ENCODE data around the gene MALT1.
"Not testable (repeated sequence)": the region's sequence is repeated elsewhere in the genome, so short reads cannot be mapped to it uniquely, and the experiment has no call there.

Gene MALT1

GRCh38 chr18:58748899-58749595 lies 77.8 kb downstream of the MALT1 start:
- no peaks in the 10 kb centered on the region for H3K27me3 ChIP-seq (replicated peaks; ENCODE audit: control insufficient read depth, insufficient read depth, low read length)
- H3K36me3 ChIP-seq (ENCODE audit: control insufficient read depth, insufficient read depth, low read length, severe bottlenecking) = peaks cover 67% of the 10 kb centered on the region
- no peak overlapping the region for H3K9ac ChIP-seq (ENCODE audit: low read length)
- no peak for DNase-seq (ENCODE audit: low read depth)
- H3K9me3 ChIP-seq (ENCODE audit: control insufficient read depth, low read length) = peaks cover 16% of the 10 kb centered on the region
- H3K4me3 ChIP-seq (ENCODE audit: low read length) = peak overlapping the region; percentile 39
- no peaks in the 10 kb centered on the region for H3K4me1 ChIP-seq (ENCODE audit: control insufficient read depth, insufficient read depth, low read length)

GRCh38 chr18:58753976-58754375 lies 82.7 kb downstream of the MALT1 start:
- Histone ChIP-seq H3K36me3 (ENCODE audit: control insufficient read depth, insufficient read depth, low read length, severe bottlenecking) (peaks cover 20% of the 10 kb centered on the region), H3K4me3 (ENCODE audit: low read length) (no peak overlapping the region), H3K9ac (ENCODE audit: low read length) (no peak overlapping the region), H3K9me3 (ENCODE audit: control insufficient read depth, low read length) (peaks cover 6% of the 10 kb centered on the region), H3K27me3 (replicated peaks; ENCODE audit: control insufficient read depth, insufficient read depth, low read length) (peaks cover 8% of the 10 kb centered on the region), H3K4me1 (ENCODE audit: control insufficient read depth, insufficient read depth, low read length) (no peaks in the 10 kb centered on the region)
- DNase-seq (ENCODE audit: low read depth) = peak; percentile 16

GRCh38 chr18:58754544-58755068 lies 83.3 kb downstream of the MALT1 start:
- Histone ChIP-seq H3K9me3 (ENCODE audit: control insufficient read depth, low read length) (no peaks in the 10 kb centered on the region), H3K4me3 (ENCODE audit: low read length) (no peak overlapping the region), H3K36me3 (ENCODE audit: control insufficient read depth, insufficient read depth, low read length, severe bottlenecking) (peaks cover 14% of the 10 kb centered on the region), H3K9ac (ENCODE audit: low read length) (no peak overlapping the region), H3K4me1 (ENCODE audit: control insufficient read depth, insufficient read depth, low read length) (no peaks in the 10 kb centered on the region), H3K27me3 (replicated peaks; ENCODE audit: control insufficient read depth, insufficient read depth, low read length) (peaks cover 8% of the 10 kb centered on the region)
- no peak for DNase-seq (ENCODE audit: low read depth)

- no peak overlapping the region for H3K9ac ChIP-seq (ENCODE audit: low read length)
- H3K4me1 ChIP-seq (ENCODE audit: control insufficient read depth, insufficient read depth, low read length) = no peaks in the 10 kb centered on the region
- H3K27me3 ChIP-seq (replicated peaks; ENCODE audit: control insufficient read depth, insufficient read depth, low read length) = peaks cover 8% of the 10 kb centered on the region
- peaks cover 5% of the 10 kb centered on the region for H3K36me3 ChIP-seq (ENCODE audit: control insufficient read depth, insufficient read depth, low read length, severe bottlenecking)
- no peak for DNase-seq (ENCODE audit: low read depth)
- no peaks in the 10 kb centered on the region for H3K9me3 ChIP-seq (ENCODE audit: control insufficient read depth, low read length)
- no peak overlapping the region for H3K4me3 ChIP-seq (ENCODE audit: low read length)
Observed at GRCh38 chr18:58755304-58756010, 84.2 kb downstream of the MALT1 start.

- DNase-seq (ENCODE audit: low read depth) = no peak
- H3K36me3 ChIP-seq (ENCODE audit: control insufficient read depth, insufficient read depth, low read length, severe bottlenecking) = no peaks in the 10 kb centered on the region
- no peak overlapping the region for H3K9ac ChIP-seq (ENCODE audit: low read length)
- H3K27me3 ChIP-seq (replicated peaks; ENCODE audit: control insufficient read depth, insufficient read depth, low read length) = peaks cover 8% of the 10 kb centered on the region
- H3K4me1 ChIP-seq (ENCODE audit: control insufficient read depth, insufficient read depth, low read length) = no peaks in the 10 kb centered on the region
- H3K4me3 ChIP-seq (ENCODE audit: low read length) = no peak overlapping the region
- H3K9me3 ChIP-seq (ENCODE audit: control insufficient read depth, low read length) = no peaks in the 10 kb centered on the region
Observed at GRCh38 chr18:58756148-58756547, 84.9 kb downstream of the MALT1 start.

- no peaks in the 10 kb centered on the region for H3K36me3 ChIP-seq (ENCODE audit: control insufficient read depth, insufficient read depth, low read length, severe bottlenecking)
- H3K9me3 ChIP-seq (ENCODE audit: control insufficient read depth, low read length) = no peaks in the 10 kb centered on the region
- H3K9ac ChIP-seq (ENCODE audit: low read length) = no peak overlapping the region
- no peak overlapping the region for H3K4me3 ChIP-seq (ENCODE audit: low read length)
- H3K4me1 ChIP-seq (ENCODE audit: control insufficient read depth, insufficient read depth, low read length) = no peaks in the 10 kb centered on the region
- peaks cover 8% of the 10 kb centered on the region for H3K27me3 ChIP-seq (replicated peaks; ENCODE audit: control insufficient read depth, insufficient read depth, low read length)
- DNase-seq (ENCODE audit: low read depth) = no peak
Observed at GRCh38 chr18:58756596-58757240, 85.5 kb downstream of the MALT1 start.

GRCh38 chr18:58757351-58757750 lies 86.1 kb downstream of the MALT1 start:
- not testable (repeated sequence) for H3K4me3 ChIP-seq (ENCODE audit: low read length); H3K27me3 ChIP-seq (replicated peaks; ENCODE audit: control insufficient read depth, insufficient read depth, low read length); H3K4me1 ChIP-seq (ENCODE audit: control insufficient read depth, insufficient read depth, low read length); H3K9ac ChIP-seq (ENCODE audit: low read length); DNase-seq (ENCODE audit: low read depth); H3K9me3 ChIP-seq (ENCODE audit: control insufficient read depth, low read length); H3K36me3 ChIP-seq (ENCODE audit: control insufficient read depth, insufficient read depth, low read length, severe bottlenecking)

GRCh38 chr18:58758046-58758445 lies 86.8 kb downstream of the MALT1 start:
- Histone ChIP-seq H3K36me3 (ENCODE audit: control insufficient read depth, insufficient read depth, low read length, severe bottlenecking) (no peaks in the 10 kb centered on the region), H3K27me3 (replicated peaks; ENCODE audit: control insufficient read depth, insufficient read depth, low read length) (peaks cover 16% of the 10 kb centered on the region), H3K9ac (ENCODE audit: low read length) (no peak overlapping the region), H3K9me3 (ENCODE audit: control insufficient read depth, low read length) (no peaks in the 10 kb centered on the region), H3K4me1 (ENCODE audit: control insufficient read depth, insufficient read depth, low read length) (no peaks in the 10 kb centered on the region), H3K4me3 (ENCODE audit: low read length) (no peak overlapping the region)
- no peak for DNase-seq (ENCODE audit: low read depth)

GRCh38 chr18:58758606-58759005 lies 87.3 kb downstream of the MALT1 start:
- H3K4me1 ChIP-seq (ENCODE audit: control insufficient read depth, insufficient read depth, low read length) = no peaks in the 10 kb centered on the region

GRCh38 chr18:58761241-58761969 lies 90.1 kb downstream of the MALT1 start:
- H3K27me3 ChIP-seq (replicated peaks; ENCODE audit: control insufficient read depth, insufficient read depth, low read length) = peaks cover 35% of the 10 kb centered on the region
- H3K4me1 ChIP-seq (ENCODE audit: control insufficient read depth, insufficient read depth, low read length) = no peaks in the 10 kb centered on the region
- DNase-seq (ENCODE audit: low read depth) = no peak
- no peak overlapping the region for H3K4me3 ChIP-seq (ENCODE audit: low read length)
- no peaks in the 10 kb centered on the region for H3K36me3 ChIP-seq (ENCODE audit: control insufficient read depth, insufficient read depth, low read length, severe bottlenecking)
- no peaks in the 10 kb centered on the region for H3K9me3 ChIP-seq (ENCODE audit: control insufficient read depth, low read length)
- H3K9ac ChIP-seq (ENCODE audit: low read length) = no peak overlapping the region

More at GRCh38 chr18:58758606-58759005, 87.3 kb downstream of the MALT1 start:
- DNase-seq (ENCODE audit: low read depth) = no peak
- no peak overlapping the region for H3K4me3 ChIP-seq (ENCODE audit: low read length)
- H3K36me3 ChIP-seq (ENCODE audit: control insufficient read depth, insufficient read depth, low read length, severe bottlenecking) = no peaks in the 10 kb centered on the region
- H3K9ac ChIP-seq (ENCODE audit: low read length) = no peak overlapping the region
- no peaks in the 10 kb centered on the region for H3K9me3 ChIP-seq (ENCODE audit: control insufficient read depth, low read length)
- H3K27me3 ChIP-seq (replicated peaks; ENCODE audit: control insufficient read depth, insufficient read depth, low read length) = peaks cover 19% of the 10 kb centered on the region

Measured in adipocyte (in vitro differentiated cells).